Activated naive CD4-positive, alpha-beta T cell treated with Interleukin-2 at 50 U/mL for 16 hours (primary cell): ENCODE measurements around the gene KMT5C.

Experiments used
- DNase-seq: peaks from one replicate; pipeline ENCODE4 v3.0.0-alpha.2; 2020

KMT5C gene

GRCh38 chr19:55339105-55339888 is at the start of gene KMT5C:
TSS of gene KMT5C (plus strand) at chr19:55339876. CDS start at chr19:55341937, 2,061 bp downstream.
- peak; percentile 100 for DNase-seq

DNA sequence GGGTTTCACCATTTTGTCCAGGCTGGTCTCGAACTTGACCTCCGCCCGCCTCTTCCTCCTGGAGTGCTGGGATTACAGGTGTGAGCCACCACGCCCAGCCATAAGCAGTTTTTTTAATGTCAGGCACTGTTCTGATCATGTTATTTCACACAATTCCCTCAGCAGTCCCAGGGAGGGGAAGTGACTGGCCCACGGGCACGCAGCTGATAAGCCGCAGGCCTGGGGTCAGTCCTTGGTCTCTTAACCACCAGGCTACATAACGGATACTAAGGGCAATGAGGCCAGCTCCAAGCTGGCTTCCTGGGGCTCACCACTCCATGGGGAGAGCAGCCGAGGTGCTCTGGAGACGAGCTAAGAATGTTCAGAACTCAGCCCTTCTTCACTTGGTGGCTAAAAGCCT is 42.4 kb upstream of the KMT5C start:
- no peak for DNase-seq

- no peak for DNase-seq
Observed at GRCh38 chr19:55299991-55300390, 39.7 kb upstream of the KMT5C start.

GRCh38 chr19:55300886-55301458 is 38.7 kb upstream of the KMT5C start:
- DNase-seq: no peak

DNA sequence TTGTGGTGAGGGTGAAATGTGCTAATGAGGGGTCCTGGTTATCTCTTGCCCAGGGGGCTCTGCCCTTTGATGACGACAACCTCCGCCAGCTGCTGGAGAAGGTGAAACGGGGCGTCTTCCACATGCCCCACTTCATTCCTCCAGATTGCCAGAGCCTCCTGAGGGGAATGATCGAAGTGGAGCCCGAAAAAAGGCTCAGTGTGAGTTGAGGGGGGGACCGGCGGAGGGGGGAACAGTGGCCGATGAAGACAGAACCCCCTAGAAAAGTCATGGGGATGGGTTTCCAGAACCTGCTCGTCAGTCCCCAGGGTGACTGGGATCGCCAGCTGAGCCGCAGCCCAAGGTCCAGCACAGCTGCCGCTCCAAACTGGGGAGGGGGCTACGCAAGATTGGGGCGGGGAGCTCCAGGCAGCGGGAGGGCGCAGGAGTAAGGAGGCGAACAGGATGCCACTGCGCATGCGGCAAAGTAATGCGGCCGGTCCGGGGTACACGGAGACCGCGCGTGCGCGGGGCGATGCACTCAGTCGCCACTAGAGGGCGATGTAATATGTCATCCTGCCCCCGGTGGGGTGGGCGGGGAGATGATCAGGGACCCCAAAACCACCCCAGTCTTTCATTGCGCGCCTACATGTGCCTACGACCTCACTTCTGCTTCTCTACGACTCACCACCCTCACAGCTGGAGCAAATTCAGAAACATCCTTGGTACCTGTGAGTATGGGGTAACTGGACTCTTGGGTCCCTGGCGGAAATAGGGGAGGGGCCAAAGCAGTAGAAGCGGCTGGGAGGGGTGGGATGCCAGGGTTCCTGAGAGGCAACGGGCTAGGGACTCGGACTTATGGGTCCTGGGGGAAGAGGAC is 38.0 kb upstream of the KMT5C start:
- peak; percentile 95 for DNase-seq

- no peak for DNase-seq
Observed at GRCh38 chr19:55302318-55302703, 37.4 kb upstream of the KMT5C start.

DNA sequence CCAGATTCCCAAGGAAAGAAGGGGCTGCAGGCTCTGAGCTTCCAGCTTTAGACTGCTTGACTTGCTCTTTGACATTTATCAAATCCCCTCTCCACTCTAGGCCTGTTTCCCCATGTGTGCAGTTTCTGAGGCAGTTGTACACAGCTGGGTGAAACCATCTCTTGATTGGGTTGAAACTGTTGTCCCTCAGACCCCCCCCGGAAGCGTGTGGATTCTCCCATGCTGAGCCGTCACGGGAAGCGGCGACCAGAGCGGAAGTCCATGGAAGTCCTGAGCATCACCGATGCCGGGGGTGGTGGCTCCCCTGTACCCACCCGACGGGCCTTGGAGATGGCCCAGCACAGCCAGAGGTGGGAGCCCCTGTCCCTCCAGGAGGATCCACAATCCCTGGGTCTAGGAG is 36.2 kb upstream of the KMT5C start:
- DNase-seq: no peak

- no peak for DNase-seq
Observed at GRCh38 chr19:55304279-55304978, 35.2 kb upstream of the KMT5C start.

GRCh38 chr19:55304980-55305379 is 34.7 kb upstream of the KMT5C start:
- no peak for DNase-seq

GRCh38 chr19:55305491-55305890 is 34.2 kb upstream of the KMT5C start:
- peak; percentile 53 for DNase-seq

DNA sequence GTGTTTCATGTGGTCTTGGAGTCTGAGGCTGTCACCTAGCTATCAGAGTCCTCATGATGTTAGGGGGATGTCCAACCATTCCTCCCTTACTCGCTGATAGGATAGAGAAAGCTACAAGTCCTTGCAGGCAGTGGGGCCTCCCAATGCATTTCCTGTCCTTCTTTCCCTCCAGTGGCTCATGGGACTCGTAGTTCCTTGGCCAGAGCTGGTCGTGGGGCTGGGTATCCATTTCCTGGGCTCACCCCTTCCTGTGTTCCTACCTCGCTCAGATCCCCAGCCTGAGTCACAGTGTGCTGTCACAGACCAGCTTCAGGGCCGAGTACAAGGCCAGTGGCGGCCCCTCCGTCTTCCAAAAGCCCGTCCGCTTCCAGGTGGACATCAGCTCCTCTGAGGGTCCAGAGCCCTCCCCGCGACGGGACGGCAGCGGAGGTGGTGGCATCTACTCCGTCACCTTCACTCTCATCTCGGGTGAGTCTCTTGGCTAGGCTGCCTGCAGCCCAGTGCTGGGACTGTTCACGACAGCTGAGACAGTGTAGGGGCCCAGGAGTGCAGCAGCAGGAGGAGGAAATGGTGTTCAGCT is 33.6 kb upstream of the KMT5C start:
- DNase-seq: no peak

DNA sequence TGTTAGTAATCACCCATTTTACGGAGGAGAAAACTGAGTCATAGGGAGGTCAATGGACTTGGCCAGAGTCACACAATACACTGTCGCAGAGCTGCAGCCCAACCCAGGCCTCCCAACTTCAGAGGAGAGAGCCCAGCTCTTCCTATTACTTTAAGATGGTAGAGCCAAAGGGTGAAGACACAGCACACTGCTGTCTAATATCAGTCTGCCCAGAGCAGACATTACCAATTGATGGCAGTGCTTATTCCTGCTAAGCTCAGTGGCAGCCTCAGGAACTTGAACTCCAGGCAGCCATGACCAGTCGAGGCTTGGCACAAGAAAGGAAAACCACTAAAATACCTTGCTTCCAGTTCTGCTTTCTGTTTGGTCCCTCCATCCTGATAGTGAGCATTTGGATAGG is 33.0 kb upstream of the KMT5C start:
- DNase-seq: no peak

GRCh38 chr19:55308281-55308680 is 31.4 kb upstream of the KMT5C start:
- DNase-seq: no peak

GRCh38 chr19:55309448-55309847 is 30.2 kb upstream of the KMT5C start:
- DNase-seq: no peak

- no peak for DNase-seq
Observed at GRCh38 chr19:55310498-55310897, 29.2 kb upstream of the KMT5C start.

DNA sequence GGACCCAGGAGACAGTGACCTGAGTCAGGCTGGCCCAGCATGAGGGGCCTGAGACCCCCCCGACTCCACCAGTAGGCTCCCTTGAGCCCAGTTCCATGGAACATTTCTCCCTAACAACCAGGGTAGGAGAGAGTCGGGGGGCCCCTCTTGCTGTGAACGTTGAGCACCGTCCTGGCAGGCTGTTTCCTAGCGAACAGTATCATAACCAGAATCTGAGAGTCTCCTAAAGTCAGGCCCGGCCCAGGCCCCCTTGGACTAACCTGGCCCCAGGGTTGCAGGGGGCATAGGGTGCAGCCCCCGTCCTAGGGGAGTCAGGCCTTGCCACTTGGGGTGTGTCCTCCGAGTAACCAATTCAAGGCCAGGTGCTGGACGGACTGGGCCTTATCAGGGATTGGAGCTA is 28.3 kb upstream of the KMT5C start:
- DNase-seq: no peak

- DNase-seq: no peak
Observed at GRCh38 chr19:55311797-55312196, 27.9 kb upstream of the KMT5C start.

- no peak for DNase-seq
Observed at GRCh38 chr19:55312621-55313512, 26.8 kb upstream of the KMT5C start.

DNA sequence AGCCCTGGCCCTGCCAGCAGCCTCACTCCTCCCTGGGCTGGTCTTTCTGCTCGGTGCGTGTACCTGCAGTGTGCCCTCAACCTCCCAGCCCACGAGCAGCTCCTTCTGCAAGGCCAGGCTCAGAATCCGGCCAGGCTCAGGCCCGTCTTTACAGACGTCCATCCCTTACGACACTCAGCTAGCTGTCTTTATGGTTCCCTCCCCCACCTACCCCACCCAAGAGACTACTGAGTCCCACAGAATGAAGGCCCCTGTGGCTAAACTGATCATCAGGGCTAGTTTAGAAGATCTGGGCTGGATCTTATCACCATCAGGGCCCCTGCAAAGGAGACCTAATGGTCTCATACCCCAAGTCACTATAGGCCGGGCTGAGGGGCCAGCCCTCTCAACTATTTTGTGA is 25.3 kb upstream of the KMT5C start:
- no peak for DNase-seq

DNA sequence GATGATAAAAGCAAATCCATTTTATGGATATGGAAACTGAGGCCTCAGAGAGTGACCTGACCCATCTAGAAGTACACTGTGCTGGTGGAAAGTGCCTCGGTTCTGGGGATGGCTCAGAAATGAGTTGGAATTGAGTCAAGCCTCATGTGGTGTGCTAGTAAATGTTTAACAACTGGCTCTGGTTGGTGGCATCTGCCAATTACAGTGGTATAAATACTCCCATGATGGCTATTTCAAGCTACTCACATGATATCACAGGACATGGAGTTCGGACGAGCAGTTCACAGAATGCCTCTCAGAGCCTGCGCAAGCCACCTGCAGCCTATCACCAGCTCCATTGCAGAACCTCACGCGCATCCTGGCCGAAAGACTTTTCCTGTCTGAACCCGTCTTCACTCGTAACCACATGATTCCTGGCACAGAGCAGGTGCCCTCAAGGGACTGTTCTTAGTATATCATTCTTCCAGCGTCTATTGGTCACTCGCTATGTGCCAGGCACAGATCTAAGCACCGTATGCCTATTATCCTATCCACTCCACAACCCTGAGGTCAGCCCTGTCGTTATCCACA is 23.6 kb upstream of the KMT5C start:
- no peak for DNase-seq

DNA sequence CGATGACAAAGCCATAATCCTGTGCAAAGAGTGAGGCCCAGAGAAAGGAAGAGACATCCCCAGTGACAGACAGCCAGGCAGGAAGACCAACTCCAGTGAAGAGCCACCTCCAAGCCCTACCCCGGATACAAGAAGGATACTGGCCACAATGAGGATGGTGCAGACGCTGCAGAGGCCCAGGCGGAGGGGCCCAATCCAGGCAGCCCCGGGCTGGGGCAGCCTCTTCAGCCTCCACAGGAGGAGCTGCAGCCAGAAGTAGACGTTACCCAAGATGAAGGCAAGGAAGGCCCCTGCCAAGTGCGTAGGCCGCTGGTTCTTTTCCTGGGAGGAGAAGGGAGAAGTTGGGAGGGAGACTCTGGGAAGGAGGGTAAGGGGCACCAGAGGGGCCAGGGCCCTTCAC is 23.0 kb upstream of the KMT5C start:
- DNase-seq: no peak
